HepG2 (cell line): ENCODE data around the gene PLCB1.

Experiments used
- BCL3 ChIP-seq: sonication (generic); formaldehyde crosslinking; IDR thresholded peaks from 2 replicates; pipeline ENCODE4 v1.5.1; 2020; ENCODE audit warnings: mild to moderate bottlenecking, missing genetic modification reagents, moderate library complexity
- BCL6 ChIP-seq: IDR thresholded peaks from 2 replicates; pipeline ENCODE4 v1.6.1; 2016; ENCODE audit warnings: missing genetic modification reagents, missing compliant biosample characterization
- ERF ChIP-seq: IDR thresholded peaks from 2 replicates; pipeline ENCODE4 v1.6.1; 2018; ENCODE audit warnings: missing biosample characterization, missing genetic modification reagents
- IKZF4 ChIP-seq: sonication (generic); formaldehyde crosslinking; IDR thresholded peaks from 2 replicates; pipeline ENCODE4 v1.5.1; 2020; ENCODE audit warnings: borderline replicate concordance, mild to moderate bottlenecking, low read depth, missing genetic modification reagents; ENCODE audit errors: not compliant biosample characterization
- MAZ ChIP-seq, 2 experiments: sonication (generic) in 1 of 2; formaldehyde crosslinking in 1 of 2; IDR thresholded peaks; 2 replicates each; pipeline versions ENCODE4 v1.5.0 to v1.6.1; 2012 to 2020; ENCODE audit warnings: low read depth in 2 of 2, mild to moderate bottlenecking in 2 of 2, borderline replicate concordance in 1 of 2, improper control_type of control experiment in 1 of 2, low read length in 1 of 2, missing genetic modification reagents in 1 of 2, moderate library complexity in 1 of 2
- NPAS2 ChIP-seq: sonication (generic); formaldehyde crosslinking; IDR thresholded peaks from 2 replicates; pipeline ENCODE4 v1.8.0; 2022; ENCODE audit warnings: mild to moderate bottlenecking, missing genetic modification reagents, borderline replicate concordance
- SSRP1 ChIP-seq: IDR thresholded peaks from 2 replicates; pipeline ENCODE4 v1.6.1; 2016; ENCODE audit warnings: control low read depth
- ZNF138 ChIP-seq: sonication (generic); formaldehyde crosslinking; IDR thresholded peaks from 2 replicates; pipeline ENCODE4 v1.5.0; 2020; ENCODE audit warnings: mild to moderate bottlenecking, low read depth, missing genetic modification reagents
- ZNF24 ChIP-seq: fragments of 450-650 bp; IDR thresholded peaks from 2 replicates; pipeline ENCODE4 v1.6.1; 2017; ENCODE audit warnings: antibody characterized with exemption, mild to moderate bottlenecking
- TF ChIP-seq, protein P1 (sequence below): sonication (generic); formaldehyde crosslinking; IDR thresholded peaks from 2 replicates; pipeline ENCODE4 v1.5.0; 2020; ENCODE audit warnings: mild to moderate bottlenecking, missing genetic modification reagents, moderate library complexity

DNA sequence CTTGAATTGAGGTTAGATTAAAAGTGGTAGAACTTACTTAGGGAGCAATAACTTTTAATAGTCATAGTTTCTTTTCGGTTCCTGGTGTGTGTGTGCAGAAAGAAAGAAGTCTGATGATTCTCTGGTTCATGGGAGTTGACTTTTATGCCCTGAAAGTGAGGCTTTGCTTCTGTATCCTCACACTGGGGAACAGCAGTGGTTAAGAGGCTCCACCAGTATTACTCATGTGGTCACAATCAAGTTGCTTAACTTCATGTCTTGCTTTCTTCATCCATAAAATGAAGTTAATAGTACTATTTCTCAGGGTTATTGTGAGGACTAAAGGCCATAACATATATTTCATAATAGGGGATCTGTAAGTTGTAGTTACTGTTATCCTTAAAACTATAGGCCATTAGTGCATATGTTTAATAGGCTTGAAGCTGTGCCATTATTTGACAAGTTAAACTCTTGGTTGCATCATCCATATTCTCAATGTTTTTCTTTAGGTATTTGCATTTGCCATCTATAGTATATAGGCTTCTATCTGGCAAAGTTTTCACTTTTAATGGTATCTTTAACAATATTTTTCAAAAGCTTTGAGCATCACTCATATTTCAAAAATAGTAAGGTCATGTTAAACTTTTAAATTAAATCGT lies 262.4 kb downstream of the PLCB1 start:
- TF ChIP-seq SSRP1 (CRISPR knock-in tag) (no peak), BCL3 (CRISPR knock-in tag) (no peak), MAZ (IDR thresholded peaks at IDR 0.05; ENCODE audit: borderline replicate concordance, low read depth, low read length) (no peak), MAZ (CRISPR knock-in tag; IDR thresholded peaks at IDR 0.05; ENCODE audit: low read depth) (no peak), ZNF138 (no peak), BCL6 (no peak), IKZF4 (CRISPR knock-in tag) (no peak), ERF (no peak), NPAS2 (no peak), ZNF24 (no peak)
- TF ChIP-seq, protein P1, sequence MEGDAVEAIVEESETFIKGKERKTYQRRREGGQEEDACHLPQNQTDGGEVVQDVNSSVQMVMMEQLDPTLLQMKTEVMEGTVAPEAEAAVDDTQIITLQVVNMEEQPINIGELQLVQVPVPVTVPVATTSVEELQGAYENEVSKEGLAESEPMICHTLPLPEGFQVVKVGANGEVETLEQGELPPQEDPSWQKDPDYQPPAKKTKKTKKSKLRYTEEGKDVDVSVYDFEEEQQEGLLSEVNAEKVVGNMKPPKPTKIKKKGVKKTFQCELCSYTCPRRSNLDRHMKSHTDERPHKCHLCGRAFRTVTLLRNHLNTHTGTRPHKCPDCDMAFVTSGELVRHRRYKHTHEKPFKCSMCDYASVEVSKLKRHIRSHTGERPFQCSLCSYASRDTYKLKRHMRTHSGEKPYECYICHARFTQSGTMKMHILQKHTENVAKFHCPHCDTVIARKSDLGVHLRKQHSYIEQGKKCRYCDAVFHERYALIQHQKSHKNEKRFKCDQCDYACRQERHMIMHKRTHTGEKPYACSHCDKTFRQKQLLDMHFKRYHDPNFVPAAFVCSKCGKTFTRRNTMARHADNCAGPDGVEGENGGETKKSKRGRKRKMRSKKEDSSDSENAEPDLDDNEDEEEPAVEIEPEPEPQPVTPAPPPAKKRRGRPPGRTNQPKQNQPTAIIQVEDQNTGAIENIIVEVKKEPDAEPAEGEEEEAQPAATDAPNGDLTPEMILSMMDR (CRISPR knock-in tag): no peak
